H1 (cell line): ENCODE data around the gene VN1R5. TPM values are rescaled to one million over a fixed set of nuclear protein-coding genes. Genes with fewer than 3 reads are reported as not detected.

Experiments used
- CTCF ChIA-PET: fragments of 300-600 bp; sonication (Branson Sonifier 250); formaldehyde crosslinking; loops from one replicate; lab custom pipeline; 2021; ENCODE audit not compliant: partially characterized antibody; lab: Charles Lee
- POLR2A ChIA-PET: fragments of 300-600 bp; sonication (Branson Sonifier 250); formaldehyde crosslinking; loops from one replicate; lab custom pipeline; 2021; ENCODE audit warnings: inconsistent platforms; ENCODE audit not compliant: partially characterized antibody; lab: Charles Lee
- DNase-seq, 2 experiments: peaks; one replicate each; pipeline versions ENCODE4 v3.0.0 to v3.0.0-alpha.2; 2010 to 2022; ENCODE audit warnings: low spot score in 2 of 2, low read depth in 1 of 2, mixed read lengths in 1 of 2
- FAIRE-seq: peaks from 2 replicates; lab custom pipeline; 2011; peaks lifted over from hg19 to GRCh38; lab: Jason Lieb, UNC
- H2AFZ ChIP-seq: 2 replicates; pipeline ENCODE4 v1.8.1; 2012; ENCODE audit warnings: low read length, inconsistent platforms
- H2AK5ac ChIP-seq: 2 replicates; pipeline ENCODE4 v1.6.1; 2013; ENCODE audit warnings: low read depth, low read length
- H2BK120ac ChIP-seq: replicated peaks from 2 replicates; pipeline ENCODE3; 2013; ENCODE audit warnings: low read depth, low read length, inconsistent platforms
- H2BK12ac ChIP-seq: 2 replicates; pipeline ENCODE4 v1.6.1; 2013; ENCODE audit warnings: low read depth, low read length
- H2BK15ac ChIP-seq: 2 replicates; pipeline ENCODE4 v1.6.1; 2013; ENCODE audit warnings: low read length
- H2BK20ac ChIP-seq: 2 replicates; pipeline ENCODE4 v1.6.1; 2013; ENCODE audit warnings: low read length
- H2BK5ac ChIP-seq: 2 replicates; pipeline ENCODE4 v1.6.1; 2013; ENCODE audit warnings: low read depth, low read length
- H3K14ac ChIP-seq: 2 replicates; pipeline ENCODE4 v1.6.1; 2013; ENCODE audit warnings: inconsistent platforms; ENCODE audit not compliant: insufficient read length
- H3K18ac ChIP-seq: 2 replicates; pipeline ENCODE4 v1.6.1; 2013; ENCODE audit warnings: low read length; ENCODE audit errors: extremely low read depth
- H3K23ac ChIP-seq: 2 replicates; pipeline ENCODE4 v1.6.1; 2013; ENCODE audit warnings: inconsistent platforms; ENCODE audit not compliant: insufficient read length
- H3K23me2 ChIP-seq: 2 replicates; pipeline ENCODE4 v1.6.1; 2013; ENCODE audit warnings: low read depth, low read length
- H3K27ac ChIP-seq: 2 replicates; pipeline ENCODE4 v1.6.1; 2011; ENCODE audit warnings: low read depth, low read length, inconsistent platforms
- H3K27me3 ChIP-seq, 4 experiments: replicated peaks in 1 of 4; 1 replicate in 1 of 4; 2 replicates in 3 of 4; pipeline versions ENCODE4 v1.6.1 to v1.8.1; 2011 to 2013; ENCODE audit warnings: low read length in 3 of 4, mild to moderate bottlenecking in 3 of 4, inconsistent platforms in 2 of 4, mixed read lengths in 2 of 4, moderate library complexity in 1 of 4; ENCODE audit not compliant: control insufficient read depth in 3 of 4, insufficient read depth in 3 of 4; ENCODE audit errors: extremely low read depth in 1 of 4
- H3K36me3 ChIP-seq, 4 experiments: 2 replicates each; pipeline versions ENCODE4 v1.6.1 to v1.8.1; 2011 to 2013; ENCODE audit warnings: mild to moderate bottlenecking in 4 of 4, low read length in 3 of 4, moderate library complexity in 2 of 4, control low read depth in 1 of 4, inconsistent platforms in 1 of 4; ENCODE audit not compliant: insufficient read depth in 4 of 4, control insufficient read depth in 2 of 4
- H3K4ac ChIP-seq: replicated peaks from 2 replicates; pipeline ENCODE3; 2013; ENCODE audit warnings: low read length, low read depth, mixed read lengths, inconsistent platforms; ENCODE audit not compliant: insufficient read length
- H3K4me1 ChIP-seq, 4 experiments: replicated peaks in 1 of 4; 1 replicate in 1 of 4; 2 replicates in 3 of 4; pipeline versions ENCODE4 v1.6.1 to v1.8.1; 2011 to 2013; ENCODE audit warnings: low read length in 3 of 4, inconsistent platforms in 2 of 4, mixed read lengths in 1 of 4; ENCODE audit not compliant: insufficient read depth in 4 of 4, control insufficient read depth in 3 of 4
- H3K4me2 ChIP-seq, 2 experiments: 2 replicates each; pipeline versions ENCODE4 v1.6.1 to v1.8.1; 2011 to 2013; ENCODE audit warnings: low read depth in 2 of 2, low read length in 2 of 2, control low read depth in 1 of 2, inconsistent platforms in 1 of 2, mild to moderate bottlenecking in 1 of 2; ENCODE audit not compliant: insufficient read depth in 1 of 2
- H3K4me3 ChIP-seq, 4 experiments: fragments of 200-600, 300-600 bp in 1 of 4; sonication (generic), shearing (Covaris generic), sonication (Bioruptor Twin) in 1 of 4; 2 replicates each; pipeline versions ENCODE4 v1.5.1 to v1.8.1; 2011 to 2016; ENCODE audit warnings: low read length in 4 of 4, low read depth in 3 of 4, control low read depth in 2 of 4, inconsistent platforms in 2 of 4, mild to moderate bottlenecking in 2 of 4, mixed read lengths in 1 of 4, moderate library complexity in 1 of 4; ENCODE audit not compliant: insufficient read depth in 2 of 4; ENCODE audit errors: extremely low read depth in 1 of 4
- H3K56ac ChIP-seq: replicated peaks from 2 replicates; pipeline ENCODE3; 2013; ENCODE audit warnings: low read depth, mild to moderate bottlenecking, mixed read lengths, low read length, inconsistent platforms; ENCODE audit not compliant: insufficient read length
- H3K79me1 ChIP-seq: 2 replicates; pipeline ENCODE4 v1.6.1; 2013; ENCODE audit warnings: low read depth, low read length, control low read depth
- H3K79me2 ChIP-seq, 2 experiments: 2 replicates each; pipeline versions ENCODE4 v1.6.1 to v1.8.1; 2012 to 2013; ENCODE audit warnings: low read length in 2 of 2, mild to moderate bottlenecking in 2 of 2, inconsistent platforms in 1 of 2; ENCODE audit not compliant: insufficient read depth in 2 of 2, control insufficient read depth in 1 of 2
- H3K9ac ChIP-seq, 4 experiments: replicated peaks in 1 of 4; 1 replicate in 1 of 4; 2 replicates in 3 of 4; pipeline versions ENCODE4 v1.6.1 to v1.8.1; 2011 to 2013; ENCODE audit warnings: low read depth in 3 of 4, low read length in 3 of 4, control low read depth in 2 of 4, mild to moderate bottlenecking in 2 of 4, moderate library complexity in 2 of 4, inconsistent platforms in 1 of 4; ENCODE audit errors: extremely low read depth in 1 of 4
- H3K9me3 ChIP-seq, 2 experiments: 2 replicates each; pipeline versions ENCODE4 v1.6.1 to v1.8.1; 2012 to 2013; ENCODE audit warnings: mild to moderate bottlenecking in 2 of 2, moderate library complexity in 2 of 2, control low read depth in 1 of 2, inconsistent platforms in 1 of 2, low read depth in 1 of 2, low read length in 1 of 2, mixed read lengths in 1 of 2; ENCODE audit not compliant: insufficient read depth in 2 of 2
- H4K20me1 ChIP-seq, 2 experiments: replicated peaks in 1 of 2; 2 replicates each; pipeline versions ENCODE3 to v1.8.1; 2011 to 2013; ENCODE audit warnings: inconsistent platforms in 2 of 2, low read length in 2 of 2, mild to moderate bottlenecking in 1 of 2; ENCODE audit not compliant: insufficient read depth in 2 of 2, control insufficient read depth in 1 of 2
- H4K5ac ChIP-seq: 2 replicates; pipeline ENCODE4 v1.6.1; 2013; ENCODE audit warnings: low read length, low read depth, mixed read lengths, inconsistent platforms; ENCODE audit not compliant: insufficient read length
- H4K8ac ChIP-seq: 2 replicates; pipeline ENCODE4 v1.8.0; 2013; ENCODE audit warnings: mild to moderate bottlenecking, moderate library complexity, low read length, inconsistent platforms; ENCODE audit not compliant: insufficient read depth; ENCODE audit errors: extremely low read depth
- H4K91ac ChIP-seq: replicated peaks from 2 replicates; pipeline ENCODE3; 2013; ENCODE audit warnings: low read length, mixed read lengths, inconsistent platforms; ENCODE audit not compliant: insufficient read length
- ASH2L ChIP-seq: fragments of 200-600, 300-600 bp; sonication (generic); IDR thresholded peaks from one replicate; pipeline ENCODE4 v1.7.1; 2017; ENCODE audit warnings: low read length
- CREB1 ChIP-seq: IDR thresholded peaks from 2 replicates; pipeline ENCODE4 v1.6.1; 2012; ENCODE audit warnings: inconsistent platforms
- EP300 ChIP-seq, 2 experiments: IDR thresholded peaks; 1 replicate in 1 of 2; 2 replicates in 1 of 2; pipeline ENCODE4 v1.6.1; 2011 to 2012; ENCODE audit warnings: low read depth in 2 of 2, low read length in 2 of 2, mild to moderate bottlenecking in 2 of 2, borderline replicate concordance in 1 of 2, inconsistent platforms in 1 of 2, moderate library complexity in 1 of 2
- KDM4A ChIP-seq: IDR thresholded peaks from one replicate; pipeline ENCODE4 v1.7.1; 2012; ENCODE audit warnings: low read depth, mild to moderate bottlenecking, moderate library complexity, low read length, inconsistent platforms; ENCODE audit not compliant: severe bottlenecking
- PHF8 ChIP-seq: fragments of 200-600 bp; sonication (generic); conservative IDR thresholded peaks from 2 replicates; pipeline ENCODE4 v1.7.1; 2012; ENCODE audit warnings: low read depth, mild to moderate bottlenecking, inconsistent platforms, low read length, moderate library complexity
- RAD21 ChIP-seq, 2 experiments: IDR thresholded peaks in 1 of 2; conservative IDR thresholded peaks in 1 of 2; 2 replicates each; pipeline ENCODE4 v1.6.1; 2011; ENCODE audit warnings: low read depth in 2 of 2, low read length in 2 of 2, improper control_type of control experiment in 1 of 2, inconsistent platforms in 1 of 2, mild to moderate bottlenecking in 1 of 2, moderate library complexity in 1 of 2
- RBBP5 ChIP-seq: IDR thresholded peaks from 2 replicates; pipeline ENCODE4 v1.7.1; 2012; ENCODE audit warnings: low read depth, mild to moderate bottlenecking, inconsistent platforms, low read length, moderate library complexity, borderline replicate concordance
- RNF2 ChIP-seq: fragments of 200-900, 300-1000 bp; sonication (generic); IDR thresholded peaks from 2 replicates; pipeline ENCODE4 v1.7.1; 2016; ENCODE audit warnings: borderline replicate concordance, low read depth, mild to moderate bottlenecking, antibody characterized with exemption, low read length; ENCODE audit not compliant: poor library complexity, severe bottlenecking; ENCODE audit errors: missing control alignments
- SIN3A ChIP-seq, 2 experiments: IDR thresholded peaks in 1 of 2; conservative IDR thresholded peaks in 1 of 2; 2 replicates each; pipeline ENCODE4 v1.6.1; 2011 to 2012; ENCODE audit warnings: low read length in 2 of 2, improper control_type of control experiment in 1 of 2, low read depth in 1 of 2, mild to moderate bottlenecking in 1 of 2
- TEAD4 ChIP-seq: IDR thresholded peaks from 2 replicates; pipeline ENCODE4 v1.6.1; 2012; ENCODE audit warnings: low read depth, low read length, inconsistent platforms, mixed read lengths
- WGBS, 2 experiments: shearing (Covaris generic) in 1 of 2; methylation state at CpG; one replicate each; pipeline versions ENCODE4 v1.1.6 to v1.1.7; 2013 to 2015; ENCODE audit warnings: low lambda C conversion rate in 2 of 2, mixed read lengths in 2 of 2, inconsistent platforms in 1 of 2, low coverage in 1 of 2, missing lambda C conversion rate in 1 of 2; ENCODE audit not compliant: insufficient replicate concordance in 2 of 2, insufficient coverage in 1 of 2, insufficient read length in 1 of 2; ENCODE audit errors: extremely low coverage in 1 of 2, missing lambda C conversion rate in 1 of 2; 5-methylcytosine and 5-hydroxymethylcytosine counted together
- polyA plus RNA-seq, 7 experiments: library from polyadenylated mRNA; depleted of rRNA in 3 of 7; stranded (reverse) in 5 of 7; unstranded in 2 of 7; fragments of >200 nt in 5 of 7; fragments of 200-250 nt in 2 of 7; gene quantifications; 1 replicate in 5 of 7; 2 replicates in 1 of 7; 4 replicates in 1 of 7; pipeline versions ENCODE4 v1.2.1 to v1.2.3, GENCODE V29; 2011 to 2013; ENCODE audit warnings: missing spikeins in 2 of 7, mixed read lengths in 2 of 7
- total RNA-seq: library from RNA; stranded (reverse); fragmentation: NEBNext Ultra II Directional; extraction: Animal tissue kit (Norgen Biotek cat#: 25700); gene quantifications from 2 replicates; pipeline ENCODE4 v1.2.1, GENCODE V29; 2021

VN1R5 gene
- total and polyA plus RNA-seq, 2 of the 8 experiments (the other 6 are each of a cell fraction or from before 2014, with no cell fraction given), result not detected

DNA sequence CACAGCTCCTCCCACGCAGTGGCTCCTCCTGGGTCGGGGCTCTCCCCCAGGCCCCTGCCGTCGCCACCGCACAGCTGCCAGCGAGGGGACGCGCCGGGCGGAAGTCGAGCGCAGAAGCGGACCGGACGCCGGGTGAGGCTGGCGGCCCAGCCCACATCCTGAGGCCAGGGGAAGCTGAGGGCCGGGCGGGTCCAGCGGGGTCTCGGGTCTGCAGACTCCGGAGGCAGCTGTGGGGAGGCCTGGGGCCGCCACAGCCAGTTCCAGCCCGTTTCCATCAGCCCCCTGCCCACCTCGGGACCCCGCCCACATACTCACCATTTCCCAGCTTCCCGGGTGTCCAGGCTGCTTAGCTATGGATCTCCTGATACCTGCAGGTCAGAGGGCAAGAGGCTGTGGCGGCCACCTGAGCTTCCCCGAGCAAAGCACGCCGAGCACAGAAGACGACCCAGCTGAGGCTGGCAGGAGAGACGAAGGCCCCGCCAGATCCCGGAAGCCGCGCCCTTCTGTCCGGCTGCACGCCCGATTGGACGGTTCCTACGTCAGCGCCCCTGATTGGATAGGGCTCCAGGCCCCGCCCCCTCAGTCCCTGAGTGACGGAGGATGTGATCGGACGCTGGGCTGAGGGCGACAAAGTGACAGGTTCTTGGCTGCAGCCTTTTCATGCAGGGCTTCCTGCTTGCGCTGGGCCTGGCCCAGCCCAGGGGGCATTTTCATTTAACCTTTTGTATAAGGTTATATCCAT is 45.3 kb upstream of the VN1R5 start:
- 1% methylated on average over 42 of the region's 49 CpGs; no CpG with 5 or more reads in 1 of the 2 experiments for WGBS, 2 experiments
- DNase-seq (peak; percentile 85 to 98), FAIRE-seq (no peak)
- H2BK20ac ChIP-seq, result no peak overlapping the region
- H3K4me2 ChIP-seq, result peak overlapping the region; percentile 69 to 83
- H3K56ac ChIP-seq, result no peak overlapping the region
- peak overlapping the region; percentile 21; the same call in 1 of the 2 replicates for H2BK5ac ChIP-seq
- peak overlapping the region; percentile 44 for H4K91ac ChIP-seq
- H3K4me3 ChIP-seq, result peak overlapping the region; percentile 74 to 97 (median 79)
- no peak overlapping the region for H3K23ac ChIP-seq
- no peak overlapping the region for H3K27ac ChIP-seq
- peaks cover 3 to 44% of the 10 kb centered on the region in 2 experiments; a peak in 3 of 4 replicates for H3K79me2 ChIP-seq
- H2BK15ac ChIP-seq, result no peak overlapping the region
- no peak overlapping the region for H2AK5ac ChIP-seq
- H4K20me1 ChIP-seq, result peaks cover 0 to 4% of the 10 kb centered on the region in 2 experiments
- no peaks in the 10 kb centered on the region for H3K23me2 ChIP-seq
- peak overlapping the region; percentile 55; the same call in 1 of the 2 replicates for H2AFZ ChIP-seq
- H4K5ac ChIP-seq, result peak overlapping the region; percentile 54
- H2BK120ac ChIP-seq, result no peak overlapping the region
- H2BK12ac ChIP-seq, result no peak overlapping the region
- H3K27me3 ChIP-seq, result no peaks in the 10 kb centered on the region
- H3K9ac ChIP-seq, result peak overlapping the region; percentile 58 to 91 (median 74)
- H3K4me1 ChIP-seq, result peaks cover 2 to 6% (median 4%) of the 10 kb centered on the region in 4 experiments; a peak in 4 of 7 replicates
- no peaks in the 10 kb centered on the region for H3K36me3 ChIP-seq
- H4K8ac ChIP-seq, result peak overlapping the region; percentile 75; the same call in 1 of the 2 replicates
- H3K14ac ChIP-seq, result no peak overlapping the region
- peak overlapping the region; percentile 6; the same call in 1 of the 2 replicates for H3K18ac ChIP-seq
- H3K79me1 ChIP-seq, result peaks cover 7% of the 10 kb centered on the region
- ChIA-PET POLR2A (interaction anchor here (1.1 to 1.2 kb wide), 2 partner anchors 12 to 106 kb away, joined by 3 to 4 read pairs; partner anchors contain the start of gene ZNF669), CTCF (interaction anchor here (1.0 to 2.0 kb wide), 2 partner anchors 13 to 27 kb away, joined by 3 to 5 read pairs; no protein-coding TSS in a partner anchor)
- no peak overlapping the region for H3K4ac ChIP-seq
- H3K9me3 ChIP-seq, result no peaks in the 10 kb centered on the region
- TF ChIP-seq RBBP5 (no peak), KDM4A (peak; percentile 82), RNF2 (no peak), EP300 (IDR thresholded peaks at IDR 0.05; ENCODE audit: borderline replicate concordance in 1 of 2, low read depth in 2 of 2, low read length in 2 of 2) (no peak), ASH2L (no peak), PHF8 (peak; percentile 71), SIN3A (conservative IDR thresholded peaks at IDR 0.05 in 1 of 2, IDR thresholded peaks at IDR 0.05 in 1 of 2; ENCODE audit: low read depth in 1 of 2, low read length in 2 of 2) (peak; percentile 90 to 91), CREB1 (peak; percentile 76), RAD21 (IDR thresholded peaks at IDR 0.05 in 1 of 2, conservative IDR thresholded peaks at IDR 0.05 in 1 of 2; ENCODE audit: low read depth in 2 of 2, low read length in 2 of 2) (no peak), TEAD4 (no peak)
